Coronary artery (tissue), 2 donors: Measurements from ENCODE around the gene CTH.

Experiments
- DNase-seq: peaks from one replicate; pipeline ENCODE4 v3.0.0-alpha.2; 2017; ENCODE audit warnings: low spot score
- H3K27ac ChIP-seq, 2 donors: fragments of 200-600 bp; sonication (generic); one replicate each; pipeline ENCODE4 v1.5.1; 2016 to 2019
- H3K4me3 ChIP-seq: fragments of 200-600 bp; sonication (generic); 2 replicates; pipeline ENCODE4 v1.5.1; 2016; ENCODE audit warnings: mild to moderate bottlenecking, moderate library complexity
- TF ChIP-seq, protein P1 (sequence below): fragments of 200-600 bp; sonication (generic); IDR thresholded peaks from one replicate; pipeline ENCODE4 v1.5.1; 2019; ENCODE audit warnings: antibody characterized with exemption

The CTH gene

DNA sequence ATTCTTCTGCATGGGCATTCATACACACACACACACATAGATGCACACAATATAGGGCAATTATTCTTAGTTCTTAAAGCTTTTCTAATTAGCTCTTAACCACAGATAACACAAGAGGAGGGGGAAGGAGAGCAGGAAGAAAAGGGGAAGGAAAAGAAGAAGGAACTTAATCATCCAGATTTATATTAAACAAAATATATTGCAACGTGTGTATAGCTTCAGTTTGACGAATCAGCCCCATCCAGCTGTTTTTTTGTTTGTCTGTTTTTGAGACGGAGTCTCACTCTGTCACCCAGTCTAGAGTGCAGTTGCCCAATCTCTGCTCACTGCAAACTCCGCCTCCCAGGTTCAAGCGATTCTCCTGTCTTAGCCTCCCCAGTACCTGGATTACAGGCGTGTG, 34.9 kb upstream of the CTH start:
- TF ChIP-seq, protein P1, sequence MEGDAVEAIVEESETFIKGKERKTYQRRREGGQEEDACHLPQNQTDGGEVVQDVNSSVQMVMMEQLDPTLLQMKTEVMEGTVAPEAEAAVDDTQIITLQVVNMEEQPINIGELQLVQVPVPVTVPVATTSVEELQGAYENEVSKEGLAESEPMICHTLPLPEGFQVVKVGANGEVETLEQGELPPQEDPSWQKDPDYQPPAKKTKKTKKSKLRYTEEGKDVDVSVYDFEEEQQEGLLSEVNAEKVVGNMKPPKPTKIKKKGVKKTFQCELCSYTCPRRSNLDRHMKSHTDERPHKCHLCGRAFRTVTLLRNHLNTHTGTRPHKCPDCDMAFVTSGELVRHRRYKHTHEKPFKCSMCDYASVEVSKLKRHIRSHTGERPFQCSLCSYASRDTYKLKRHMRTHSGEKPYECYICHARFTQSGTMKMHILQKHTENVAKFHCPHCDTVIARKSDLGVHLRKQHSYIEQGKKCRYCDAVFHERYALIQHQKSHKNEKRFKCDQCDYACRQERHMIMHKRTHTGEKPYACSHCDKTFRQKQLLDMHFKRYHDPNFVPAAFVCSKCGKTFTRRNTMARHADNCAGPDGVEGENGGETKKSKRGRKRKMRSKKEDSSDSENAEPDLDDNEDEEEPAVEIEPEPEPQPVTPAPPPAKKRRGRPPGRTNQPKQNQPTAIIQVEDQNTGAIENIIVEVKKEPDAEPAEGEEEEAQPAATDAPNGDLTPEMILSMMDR = no peak
- Histone ChIP-seq H3K4me3 (no peak overlapping the region), H3K27ac (no peak overlapping the region)
- no peak for DNase-seq

DNA sequence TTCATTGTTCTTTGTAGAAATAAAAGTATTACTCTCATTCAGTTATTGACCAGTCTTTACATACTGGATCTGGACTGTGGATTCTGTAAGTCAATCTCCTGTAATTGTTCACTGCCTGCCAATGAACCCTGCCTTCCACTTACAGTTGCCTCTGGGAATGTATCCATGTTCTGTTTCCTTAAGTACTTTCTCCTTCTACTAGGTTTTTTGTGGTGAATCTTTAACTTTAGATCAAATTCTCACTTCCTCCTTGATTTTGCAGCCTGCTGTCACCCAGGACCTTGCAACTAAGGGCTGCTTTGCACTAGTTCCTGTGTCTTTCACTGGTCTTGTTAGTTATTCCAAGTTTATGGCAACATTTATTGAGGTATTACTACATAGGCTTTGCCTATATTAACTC, 28.4 kb upstream of the CTH start:
- Histone ChIP-seq H3K27ac (no peak overlapping the region), H3K4me3 (no peak overlapping the region)
- no peak for DNase-seq
- TF ChIP-seq, protein P1 = no peak

DNA sequence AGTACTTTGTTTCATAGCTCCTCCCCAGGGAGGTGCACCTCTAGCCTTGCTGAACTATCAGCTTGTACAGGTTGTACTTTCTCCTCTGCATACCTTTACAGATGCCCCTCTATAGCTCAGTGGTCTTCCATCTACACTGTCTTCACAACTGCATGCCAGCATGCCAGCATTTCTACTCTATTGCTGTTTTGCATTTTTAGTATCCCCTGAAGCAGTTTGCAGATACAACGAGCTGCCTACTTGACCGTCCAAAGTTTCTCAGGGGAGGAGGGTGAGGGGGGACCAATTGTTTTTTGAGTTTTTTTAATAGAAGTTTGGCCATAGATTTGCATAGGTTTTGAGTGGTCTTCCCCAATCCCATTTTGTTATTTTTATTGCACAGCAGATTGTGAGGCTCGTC, 27.6 kb upstream of the CTH start:
- H3K27ac ChIP-seq = no peak overlapping the region
- TF ChIP-seq, protein P1 = no peak
- DNase-seq = no peak
- no peak overlapping the region for H3K4me3 ChIP-seq

DNA sequence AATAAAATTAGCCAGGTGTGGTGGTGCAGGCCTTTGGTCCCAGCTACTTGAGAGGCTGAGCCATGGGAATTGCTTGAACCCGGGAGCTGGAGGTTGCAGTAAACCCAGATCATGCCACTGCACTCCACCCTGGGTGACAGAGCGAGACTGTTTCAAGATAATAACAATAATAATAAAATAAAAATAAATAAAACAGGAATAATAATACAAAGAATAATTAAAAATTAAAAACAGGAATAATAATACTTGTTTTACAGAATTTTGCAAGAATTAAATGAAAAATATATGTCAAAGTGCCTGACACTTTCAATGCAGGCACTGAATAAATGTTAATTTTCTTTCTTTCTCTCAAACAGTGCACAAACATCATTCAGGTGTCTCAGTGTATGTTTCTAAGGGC, 26.5 kb upstream of the CTH start:
- Histone ChIP-seq H3K4me3 (no peak overlapping the region), H3K27ac (no peak overlapping the region)
- DNase-seq = no peak
- TF ChIP-seq, protein P1 = no peak

DNA sequence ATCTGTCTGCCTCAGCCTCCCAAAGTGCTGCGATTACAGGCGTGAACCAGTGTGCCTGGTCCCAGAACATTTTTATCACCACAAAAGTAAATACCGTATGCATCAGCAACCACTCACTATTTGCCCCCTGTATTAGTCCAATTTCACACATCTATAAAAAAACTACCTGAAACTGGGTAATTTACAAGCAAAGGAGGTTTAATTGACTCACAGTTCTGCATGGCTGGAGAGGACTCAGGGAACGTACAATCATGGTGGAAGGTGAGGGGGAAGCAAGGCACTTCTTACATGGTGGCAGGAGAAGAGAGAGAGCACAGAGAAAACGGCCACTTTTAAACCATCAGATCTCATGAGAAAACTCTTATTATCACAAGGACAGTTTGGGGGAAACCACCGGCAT, 25.6 kb upstream of the CTH start:
- Histone ChIP-seq H3K27ac (no peak overlapping the region), H3K4me3 (no peak overlapping the region)
- no peak for DNase-seq
- TF ChIP-seq, protein P1 = no peak

DNA sequence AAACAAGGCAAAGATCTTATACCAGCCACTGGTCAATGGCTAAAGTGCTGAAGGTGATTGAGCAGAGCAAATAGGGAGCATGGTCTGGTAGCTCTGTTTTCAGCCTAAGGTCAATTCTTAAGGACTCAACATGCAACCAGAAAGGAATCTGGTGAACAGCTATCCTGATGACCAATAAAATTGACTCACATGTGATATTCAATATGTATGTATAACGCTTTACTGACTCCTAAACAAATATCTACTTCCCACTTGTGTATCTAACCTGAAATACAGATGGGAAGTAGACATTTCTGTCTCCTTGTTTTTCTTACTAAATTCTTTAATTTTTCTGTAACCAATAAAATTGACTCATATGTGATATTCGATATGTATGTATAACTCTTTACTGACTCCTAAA, 24.9 kb upstream of the CTH start:
- Histone ChIP-seq H3K4me3 (no peak overlapping the region), H3K27ac (no peak overlapping the region)
- TF ChIP-seq, protein P1 = no peak
- DNase-seq = no peak

DNA sequence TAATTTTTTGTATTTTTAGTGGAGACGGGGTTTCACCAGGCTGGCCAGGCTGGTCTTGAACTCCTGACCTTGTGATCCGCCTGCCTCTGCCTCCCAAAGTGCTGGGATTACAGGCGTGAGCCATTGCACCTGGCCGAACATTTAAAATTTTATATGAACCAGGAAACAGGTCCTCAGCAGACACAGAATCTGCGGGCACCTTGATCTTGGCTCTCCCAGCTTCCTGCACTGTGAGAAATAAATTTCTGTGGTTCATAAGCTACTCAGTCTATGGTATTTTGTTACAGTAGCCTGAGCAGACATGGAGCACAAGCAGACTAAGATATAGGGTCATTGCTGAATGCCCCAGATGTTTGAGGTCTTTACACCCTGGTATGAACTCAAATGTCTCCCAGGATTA, 23.6 kb upstream of the CTH start:
- no peak for DNase-seq
- TF ChIP-seq, protein P1 = no peak
- Histone ChIP-seq H3K4me3 (no peak overlapping the region), H3K27ac (no peak overlapping the region)
